OCI-LY1 (cell line): ENCODE results near the gene ITPRIPL2.
A peak's percentile ranks its signal among the peaks of the same experiment; 100 is the strongest.

ENCODE experiments used
- H2AFZ ChIP-seq: fragments of 200-600 bp; sonication (generic), shearing (Covaris generic); 2 replicates; pipeline ENCODE4 v1.6.0; 2014; ENCODE audit warnings: antibody characterized with exemption, mild to moderate bottlenecking, low read length
- H3F3A ChIP-seq: fragments of 200-600 bp; sonication (generic), shearing (Covaris generic); 2 replicates; pipeline ENCODE4 v1.6.0; 2014; ENCODE audit warnings: mild to moderate bottlenecking, antibody characterized with exemption, low read length, moderate library complexity; ENCODE audit not compliant: insufficient read depth
- H3K27ac ChIP-seq: fragments of 200-600 bp; sonication (generic); 2 replicates; pipeline ENCODE4 v1.5.1; 2014; ENCODE audit warnings: low read length, mixed run types, mild to moderate bottlenecking, low read depth; ENCODE audit not compliant: poor library complexity, severe bottlenecking
- H3K27me3 ChIP-seq: fragments of 200-600 bp; sonication (generic); 2 replicates; pipeline ENCODE4 v1.6.0; 2014; ENCODE audit warnings: antibody characterized with exemption, mild to moderate bottlenecking, low read length, moderate library complexity; ENCODE audit not compliant: insufficient read depth
- H3K36me3 ChIP-seq: fragments of 200-600 bp; sonication (generic); 2 replicates; pipeline ENCODE4 v1.6.1; 2014; ENCODE audit warnings: mild to moderate bottlenecking, antibody characterized with exemption, low read length, moderate library complexity, mixed read lengths; ENCODE audit not compliant: insufficient read depth
- H3K4me1 ChIP-seq: fragments of 200-600 bp; sonication (generic); 2 replicates; pipeline ENCODE4 v1.5.1; 2014; ENCODE audit warnings: mild to moderate bottlenecking, low read length, moderate library complexity; ENCODE audit not compliant: insufficient read depth, severe bottlenecking
- H3K4me2 ChIP-seq: fragments of 200-600 bp; sonication (generic), shearing (Covaris generic); 2 replicates; pipeline ENCODE4 v1.6.1; 2014; ENCODE audit warnings: low read length
- H3K4me3 ChIP-seq: fragments of 200-600 bp; sonication (generic); 2 replicates; pipeline ENCODE4 v1.5.1; 2014; ENCODE audit warnings: low read length, low read depth, mild to moderate bottlenecking, mixed read lengths; ENCODE audit not compliant: poor library complexity, severe bottlenecking
- H3K79me2 ChIP-seq: fragments of 200-600 bp; shearing (Covaris generic); 2 replicates; pipeline ENCODE4 v1.6.1; 2016; ENCODE audit warnings: mixed run types, low read length, mixed read lengths; ENCODE audit not compliant: insufficient read depth
- H3K9ac ChIP-seq: fragments of 200-600 bp; sonication (generic), shearing (Covaris generic); 2 replicates; pipeline ENCODE4 v1.6.1; 2014; ENCODE audit warnings: mild to moderate bottlenecking, low read length, mixed read lengths
- H3K9me2 ChIP-seq: fragments of 200-600 bp; sonication (generic), shearing (Covaris generic); 2 replicates; pipeline ENCODE4 v1.6.1; 2014; ENCODE audit warnings: low read depth, mild to moderate bottlenecking, low read length, mixed read lengths
- H3K9me3 ChIP-seq: fragments of 200-600 bp; shearing (Covaris generic); 2 replicates; pipeline ENCODE4 v1.6.1; 2014; ENCODE audit warnings: low read length, mixed read lengths
- H4K20me1 ChIP-seq: fragments of 200-600 bp; sonication (generic), shearing (Covaris generic); 2 replicates; pipeline ENCODE4 v1.6.0; 2016; ENCODE audit warnings: mild to moderate bottlenecking, low read length; ENCODE audit not compliant: insufficient read depth
- EZH2 ChIP-seq: fragments of 200-600 bp; sonication (generic), shearing (Covaris generic); IDR thresholded peaks from 2 replicates; pipeline ENCODE4 v1.8.0; 2017; ENCODE audit warnings: borderline replicate concordance, mixed run types, mild to moderate bottlenecking, antibody characterized with exemption, low read length, moderate library complexity, mixed read lengths
- TF ChIP-seq, protein P1 (sequence below): fragments of 200-600 bp; sonication (generic), shearing (Covaris generic); IDR thresholded peaks from 2 replicates; pipeline ENCODE4 v1.5.1; 2017; ENCODE audit warnings: mild to moderate bottlenecking, antibody characterized with exemption, low read length, moderate library complexity, mixed read lengths

Gene ITPRIPL2

DNA sequence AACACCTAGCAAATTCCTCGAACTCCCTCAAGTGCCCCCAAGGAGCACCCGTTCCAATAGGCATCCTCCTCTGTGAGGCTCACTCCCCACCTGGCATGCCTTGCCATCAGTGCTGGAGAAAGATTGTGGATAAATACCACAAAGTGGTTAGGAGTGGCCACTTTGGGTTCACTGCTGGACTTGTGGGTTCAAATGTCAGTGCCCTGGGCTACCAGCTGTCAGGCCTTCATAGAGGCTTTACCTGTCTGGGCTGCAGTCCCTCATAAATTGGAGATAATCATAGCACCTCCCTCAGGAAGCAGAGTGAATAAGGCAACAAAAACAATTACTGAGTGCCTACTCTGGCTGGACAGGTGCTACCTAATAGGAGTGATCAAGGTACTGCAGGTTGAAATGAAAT, 52.7 kb downstream of the ITPRIPL2 start:
- H3K4me2 ChIP-seq, result no peak overlapping the region
- H4K20me1 ChIP-seq, result no peaks in the 10 kb centered on the region
- no peak overlapping the region for H2AFZ ChIP-seq
- TF ChIP-seq EZH2, result no peak
- TF ChIP-seq, protein P1, sequence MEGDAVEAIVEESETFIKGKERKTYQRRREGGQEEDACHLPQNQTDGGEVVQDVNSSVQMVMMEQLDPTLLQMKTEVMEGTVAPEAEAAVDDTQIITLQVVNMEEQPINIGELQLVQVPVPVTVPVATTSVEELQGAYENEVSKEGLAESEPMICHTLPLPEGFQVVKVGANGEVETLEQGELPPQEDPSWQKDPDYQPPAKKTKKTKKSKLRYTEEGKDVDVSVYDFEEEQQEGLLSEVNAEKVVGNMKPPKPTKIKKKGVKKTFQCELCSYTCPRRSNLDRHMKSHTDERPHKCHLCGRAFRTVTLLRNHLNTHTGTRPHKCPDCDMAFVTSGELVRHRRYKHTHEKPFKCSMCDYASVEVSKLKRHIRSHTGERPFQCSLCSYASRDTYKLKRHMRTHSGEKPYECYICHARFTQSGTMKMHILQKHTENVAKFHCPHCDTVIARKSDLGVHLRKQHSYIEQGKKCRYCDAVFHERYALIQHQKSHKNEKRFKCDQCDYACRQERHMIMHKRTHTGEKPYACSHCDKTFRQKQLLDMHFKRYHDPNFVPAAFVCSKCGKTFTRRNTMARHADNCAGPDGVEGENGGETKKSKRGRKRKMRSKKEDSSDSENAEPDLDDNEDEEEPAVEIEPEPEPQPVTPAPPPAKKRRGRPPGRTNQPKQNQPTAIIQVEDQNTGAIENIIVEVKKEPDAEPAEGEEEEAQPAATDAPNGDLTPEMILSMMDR, result no peak
- H3F3A ChIP-seq, result no peaks in the 10 kb centered on the region
- no peak overlapping the region for H3K27ac ChIP-seq
- H3K79me2 ChIP-seq, result no peaks in the 10 kb centered on the region
- H3K9ac ChIP-seq, result no peak overlapping the region
- no peaks in the 10 kb centered on the region for H3K9me2 ChIP-seq
- no peak overlapping the region for H3K4me3 ChIP-seq
- no peaks in the 10 kb centered on the region; the same call in 1 of the 2 replicates for H3K36me3 ChIP-seq
- H3K27me3 ChIP-seq, result peaks cover 5% of the 10 kb centered on the region; the same call in 1 of the 2 replicates
- H3K9me3 ChIP-seq, result 0 out of 2 replicates have a peak, but pooled peaks cover 4% of the 10 kb centered on the region
- H3K4me1 ChIP-seq, result no peaks in the 10 kb centered on the region

GRCh38 chr16:19167710-19168370, 54.1 kb downstream of the ITPRIPL2 start, which contains the start of gene SYT17:
Gene SYT17, plus strand, starts transcription at chr16:19168240. Its CDS starts 407 bp downstream, at chr16:19168647.
- peaks cover 5% of the 10 kb centered on the region; the same call in 1 of the 2 replicates for H3K27me3 ChIP-seq
- no peak within 1 kb of the TSS for H2AFZ ChIP-seq
- H3K9ac ChIP-seq, result no peak within 1 kb of the TSS
- no peaks in the 10 kb centered on the region for H3F3A ChIP-seq
- H3K4me1 ChIP-seq, result no peaks in the 10 kb centered on the region
- peak within 1 kb of the TSS; percentile 46; the same call in 1 of the 2 replicates for H3K4me2 ChIP-seq
- H3K4me3 ChIP-seq, result peak within 1 kb of the TSS; percentile 41
- H3K79me2 ChIP-seq, result no peaks in the 10 kb centered on the region
- 0 out of 2 replicates have a peak, but pooled peaks cover 4% of the 10 kb centered on the region for H3K9me3 ChIP-seq
- no peaks in the 10 kb centered on the region; the same call in 1 of the 2 replicates for H3K36me3 ChIP-seq
- no peaks in the 10 kb centered on the region for H4K20me1 ChIP-seq
- no peaks in the 10 kb centered on the region for H3K9me2 ChIP-seq
- H3K27ac ChIP-seq, result no peak within 1 kb of the TSS
- no peak for TF ChIP-seq EZH2
- TF ChIP-seq, protein P1, result peak; percentile 59

GRCh38 chr16:19168371-19169081, 54.8 kb downstream of the ITPRIPL2 start:
- no peak overlapping the region for H3K27ac ChIP-seq
- no peaks in the 10 kb centered on the region for H3K79me2 ChIP-seq
- H2AFZ ChIP-seq, result no peak overlapping the region
- no peaks in the 10 kb centered on the region for H4K20me1 ChIP-seq
- H3K9me3 ChIP-seq, result no peaks in the 10 kb centered on the region
- peak overlapping the region; percentile 46; the same call in 1 of the 2 replicates for H3K4me2 ChIP-seq
- H3K9me2 ChIP-seq, result no peaks in the 10 kb centered on the region
- no peak for TF ChIP-seq EZH2
- TF ChIP-seq, protein P1, result no peak
- peak overlapping the region; percentile 41 for H3K4me3 ChIP-seq
- no peaks in the 10 kb centered on the region for H3K36me3 ChIP-seq
- no peaks in the 10 kb centered on the region for H3F3A ChIP-seq
- H3K27me3 ChIP-seq, result no peaks in the 10 kb centered on the region; the same call in 1 of the 2 replicates
- no peak overlapping the region for H3K9ac ChIP-seq
- peaks cover 2% of the 10 kb centered on the region for H3K4me1 ChIP-seq
